Activated CD4-positive, alpha-beta memory T cell treated with anti-CD3 and anti-CD28 coated beads for 36 hours (primary cell): Measurements from ENCODE around the gene SPRR2F. TPM values are rescaled to one million over a fixed set of nuclear protein-coding genes. Genes with fewer than 3 reads are reported as not detected.
"Not testable (repeated sequence)": the region's sequence is repeated elsewhere in the genome, so short reads cannot be mapped to it uniquely, and the experiment has no call there.

Experiments used
- CTCF ChIA-PET: fragments of 350-600 bp; sonication (Branson Sonifier 250); formaldehyde crosslinking; loops from one replicate; lab custom pipeline; 2021; ENCODE audit warnings: antibody characterized with exemption, inconsistent platforms; lab: Charles Lee
- POLR2A ChIA-PET: fragments of 350-600 bp; sonication (Branson Sonifier 250); formaldehyde crosslinking; loops from one replicate; lab custom pipeline; 2021; ENCODE audit warnings: antibody characterized with exemption; lab: Charles Lee
- DNase-seq: peaks from one replicate; pipeline ENCODE4 v3.0.0-alpha.2; 2020
- H3K27ac Mint-ChIP-seq: one replicate; pipeline ENCODE4 v1.8.0; 2021; ENCODE audit warnings: mixed read lengths
- H3K27me3 Mint-ChIP-seq: one replicate; pipeline ENCODE4 v1.8.0; 2021; ENCODE audit warnings: mixed read lengths
- H3K36me3 Mint-ChIP-seq: one replicate; pipeline ENCODE4 v1.8.0; 2021; ENCODE audit warnings: mixed read lengths
- H3K4me1 Mint-ChIP-seq: one replicate; pipeline ENCODE4 v1.8.0; 2021; ENCODE audit warnings: low read depth, mixed read lengths
- H3K4me3 Mint-ChIP-seq: one replicate; pipeline ENCODE4 v1.8.0; 2021; ENCODE audit warnings: mild to moderate bottlenecking, mixed read lengths
- H3K9me3 Mint-ChIP-seq: one replicate; pipeline ENCODE4 v1.8.0; 2021; ENCODE audit warnings: mixed read lengths
- intact Hi-C: fragments of 100-400 bp; cut with micrococcal nuclease; formaldehyde crosslinking; loops from one replicate; pipeline ENCODE4 v1.15.1; 2023
- total RNA-seq, 2 experiments: library from RNA; stranded (reverse); gene quantifications; one replicate each; pipeline ENCODE4 v1.2.3, GENCODE V29; 2021

SPRR2F gene
- total RNA-seq, 2 experiments from 2014 or later = not detected

- peaks cover 21% of the 10 kb centered on the region for H3K9me3 Mint-ChIP-seq
- no peaks in the 10 kb centered on the region for H3K36me3 Mint-ChIP-seq
- H3K27me3 Mint-ChIP-seq = peaks cover 12% of the 10 kb centered on the region
- DNase-seq = no peak
- H3K4me1 Mint-ChIP-seq = no peaks in the 10 kb centered on the region
- CTCF ChIA-PET = no interaction called here
- intact Hi-C loops = no loop called here
- POLR2A ChIA-PET = no interaction called here
- no peak overlapping the region for H3K27ac Mint-ChIP-seq
- H3K4me3 Mint-ChIP-seq = no peak overlapping the region
These were observed 7.6 kb upstream of the SPRR2F start for GRCh38 chr1:153120945-153121344.

- H3K4me1 Mint-ChIP-seq = no peaks in the 10 kb centered on the region
- intact Hi-C loops = no loop called here
- H3K27ac Mint-ChIP-seq = no peak overlapping the region
- H3K9me3 Mint-ChIP-seq = peaks cover 7% of the 10 kb centered on the region
- no peaks in the 10 kb centered on the region for H3K36me3 Mint-ChIP-seq
- peaks cover 15% of the 10 kb centered on the region for H3K27me3 Mint-ChIP-seq
- POLR2A ChIA-PET = no interaction called here
- DNase-seq = no peak
- CTCF ChIA-PET = no interaction called here
- no peak overlapping the region for H3K4me3 Mint-ChIP-seq
These were observed 6.2 kb upstream of the SPRR2F start for GRCh38 chr1:153119491-153119971.

GRCh38 chr1:153115264-153115663 is 1.9 kb upstream of the SPRR2F start:
- H3K4me1 Mint-ChIP-seq, H3K4me3 Mint-ChIP-seq, POLR2A ChIA-PET, H3K9me3 Mint-ChIP-seq, H3K27ac Mint-ChIP-seq, H3K36me3 Mint-ChIP-seq, DNase-seq, intact Hi-C loops: not testable (repeated sequence)
- H3K27me3 Mint-ChIP-seq = peaks cover 12% of the 10 kb centered on the region
- CTCF ChIA-PET = interaction anchor here (0.7 to 1.2 kb wide), 2 partner anchors 50 to 460 kb away, joined by 3 read pairs; no protein-coding TSS in a partner anchor

- CTCF ChIA-PET, H3K27ac Mint-ChIP-seq, H3K36me3 Mint-ChIP-seq, H3K4me3 Mint-ChIP-seq, POLR2A ChIA-PET, DNase-seq, H3K4me1 Mint-ChIP-seq, H3K27me3 Mint-ChIP-seq, H3K9me3 Mint-ChIP-seq, intact Hi-C loops: not testable (repeated sequence)
These were observed 862 bp downstream of the SPRR2F start for GRCh38 chr1:153112454-153112853.

GRCh38 chr1:153100245-153100644 is 13.1 kb downstream of the SPRR2F start:
- H3K9me3 Mint-ChIP-seq = no peaks in the 10 kb centered on the region
- peaks cover 20% of the 10 kb centered on the region for H3K27me3 Mint-ChIP-seq
- no peak for DNase-seq
- intact Hi-C loops = no loop called here
- CTCF ChIA-PET = no interaction called here
- no peaks in the 10 kb centered on the region for H3K4me1 Mint-ChIP-seq
- H3K36me3 Mint-ChIP-seq = no peaks in the 10 kb centered on the region
- no peak overlapping the region for H3K4me3 Mint-ChIP-seq
- H3K27ac Mint-ChIP-seq = no peak overlapping the region
- POLR2A ChIA-PET = no interaction called here

GRCh38 chr1:153099461-153100045 is 13.8 kb downstream of the SPRR2F start:
- ChIA-PET POLR2A (no interaction called here), CTCF (no interaction called here)
- intact Hi-C loops = no loop called here
- no peak for DNase-seq
- H3K36me3 Mint-ChIP-seq = no peaks in the 10 kb centered on the region
- H3K4me1 Mint-ChIP-seq = no peaks in the 10 kb centered on the region
- H3K27ac Mint-ChIP-seq = no peak overlapping the region
- H3K4me3 Mint-ChIP-seq = no peak overlapping the region
- H3K9me3 Mint-ChIP-seq = no peaks in the 10 kb centered on the region
- peaks cover 20% of the 10 kb centered on the region for H3K27me3 Mint-ChIP-seq

- POLR2A ChIA-PET = no interaction called here
- H3K36me3 Mint-ChIP-seq = no peaks in the 10 kb centered on the region
- intact Hi-C loops = no loop called here
These were observed 17.6 kb downstream of the SPRR2F start for GRCh38 chr1:153095764-153096163.

GRCh38 chr1:153094426-153094825 is 18.9 kb downstream of the SPRR2F start, which contains the start of gene SPRR2E:
TSS of gene SPRR2E (minus strand) at chr1:153094526. CDS start at chr1:153093751, 775 bp downstream.
- Mint-ChIP-seq H3K9me3 (no peaks in the 10 kb centered on the region), H3K27me3 (peaks cover 19% of the 10 kb centered on the region), H3K4me1 (no peaks in the 10 kb centered on the region), H3K36me3 (no peaks in the 10 kb centered on the region), H3K4me3 (no peak within 1 kb of the TSS), H3K27ac (no peak within 1 kb of the TSS)
- intact Hi-C loops = no loop called here
- CTCF ChIA-PET = no interaction called here
- DNase-seq = no peak
- POLR2A ChIA-PET = no interaction called here

More at GRCh38 chr1:153095764-153096163, 17.6 kb downstream of the SPRR2F start:
- Mint-ChIP-seq H3K9me3 (no peaks in the 10 kb centered on the region), H3K4me3 (no peak overlapping the region), H3K27me3 (peaks cover 20% of the 10 kb centered on the region), H3K27ac (no peak overlapping the region), H3K4me1 (no peaks in the 10 kb centered on the region)
- CTCF ChIA-PET = no interaction called here
- DNase-seq = no peak

GRCh38 chr1:153087652-153088051 is 25.7 kb downstream of the SPRR2F start:
- intact Hi-C loops = no loop called here
- Mint-ChIP-seq H3K9me3 (no peaks in the 10 kb centered on the region), H3K4me3 (no peak overlapping the region), H3K4me1 (no peaks in the 10 kb centered on the region), H3K27me3 (peaks cover 13% of the 10 kb centered on the region), H3K27ac (no peak overlapping the region), H3K36me3 (no peaks in the 10 kb centered on the region)
- no peak for DNase-seq
- CTCF ChIA-PET = no interaction called here
- POLR2A ChIA-PET = no interaction called here

- DNase-seq = no peak
- CTCF ChIA-PET = no interaction called here
- POLR2A ChIA-PET = no interaction called here
- peaks cover 6% of the 10 kb centered on the region for H3K9me3 Mint-ChIP-seq
- intact Hi-C loops = no loop called here
- no peak overlapping the region for H3K27ac Mint-ChIP-seq
- H3K36me3 Mint-ChIP-seq = no peaks in the 10 kb centered on the region
- H3K27me3 Mint-ChIP-seq = peaks cover 18% of the 10 kb centered on the region
- H3K4me3 Mint-ChIP-seq = no peak overlapping the region
- no peaks in the 10 kb centered on the region for H3K4me1 Mint-ChIP-seq
These were observed 31.6 kb downstream of the SPRR2F start for GRCh38 chr1:153081736-153082135.

- CTCF ChIA-PET = no interaction called here
- Mint-ChIP-seq H3K4me1 (no peaks in the 10 kb centered on the region), H3K36me3 (no peaks in the 10 kb centered on the region), H3K27ac (no peak overlapping the region), H3K4me3 (no peak overlapping the region), H3K9me3 (no peaks in the 10 kb centered on the region), H3K27me3 (peaks cover 5% of the 10 kb centered on the region)
- POLR2A ChIA-PET = no interaction called here
- DNase-seq = no peak
- intact Hi-C loops = no loop called here
These were observed 40.2 kb downstream of the SPRR2F start for GRCh38 chr1:153072806-153073726.

- H3K27ac Mint-ChIP-seq = no peak within 1 kb of the TSS
These were observed 41.8 kb downstream of the SPRR2F start, which contains the start of gene SPRR2B for GRCh38 chr1:153071511-153071910. TSS of gene SPRR2B (minus strand) at chr1:153071611. CDS start at chr1:153070839, 772 bp downstream.

More at GRCh38 chr1:153071511-153071910, 41.8 kb downstream of the SPRR2F start, which contains the start of gene SPRR2B:
- no peaks in the 10 kb centered on the region for H3K9me3 Mint-ChIP-seq
- ChIA-PET CTCF (no interaction called here), POLR2A (no interaction called here)
- no peak within 1 kb of the TSS for H3K4me3 Mint-ChIP-seq
- DNase-seq = no peak
- peaks cover 2% of the 10 kb centered on the region for H3K27me3 Mint-ChIP-seq
- intact Hi-C loops = no loop called here
- no peaks in the 10 kb centered on the region for H3K4me1 Mint-ChIP-seq
- no peaks in the 10 kb centered on the region for H3K36me3 Mint-ChIP-seq
